Fibroblast of pulmonary artery (primary cell): ENCODE measurements around the gene DEFB129.

Experiments used
- DNase-seq: peaks from one replicate; pipeline ENCODE4 v3.0.0-alpha.2; 2010; ENCODE audit warnings: low read depth
- H3K4me3 ChIP-seq: replicated peaks from 2 replicates; pipeline ENCODE4 v1.5.1; 2011; ENCODE audit warnings: low read depth, mild to moderate bottlenecking, control low read depth, low read length, moderate library complexity
- TF ChIP-seq, protein P1 (sequence below): IDR thresholded peaks from 2 replicates; pipeline ENCODE4 v1.5.1; 2011; ENCODE audit warnings: mild to moderate bottlenecking, control low read depth, low read length, inconsistent platforms; ENCODE audit errors: missing control alignments

The DEFB129 gene

DNA sequence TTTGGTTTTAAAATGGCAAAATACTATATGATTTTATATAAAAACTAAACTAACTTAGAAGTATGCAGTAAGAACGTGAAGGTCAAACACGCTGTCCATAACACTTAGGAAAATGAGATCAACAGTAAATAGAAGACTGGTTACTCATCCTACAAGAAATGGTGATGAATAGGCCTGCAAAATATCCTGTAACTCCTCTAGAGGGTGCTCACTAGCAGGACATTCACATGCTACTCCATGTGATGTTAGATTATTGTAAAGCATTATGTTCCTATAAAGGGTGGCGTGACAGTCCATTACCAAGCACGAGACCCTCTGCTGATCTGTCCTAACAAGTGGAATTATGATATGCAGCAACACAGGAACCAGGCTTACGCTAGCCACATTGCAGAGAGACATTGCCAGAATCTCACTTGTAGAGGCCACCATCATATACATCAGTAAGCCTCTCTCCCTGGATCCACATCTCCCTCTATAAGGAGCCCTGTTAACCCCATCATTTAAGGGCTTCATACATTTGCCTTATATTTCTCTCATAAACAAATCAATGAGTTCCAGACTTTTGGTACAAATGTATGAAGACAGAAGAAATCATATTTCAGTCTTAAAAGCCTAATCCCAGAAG lies 18.0 kb upstream of the DEFB129 start:
- H3K4me3 ChIP-seq: no peak overlapping the region
- TF ChIP-seq, protein P1, sequence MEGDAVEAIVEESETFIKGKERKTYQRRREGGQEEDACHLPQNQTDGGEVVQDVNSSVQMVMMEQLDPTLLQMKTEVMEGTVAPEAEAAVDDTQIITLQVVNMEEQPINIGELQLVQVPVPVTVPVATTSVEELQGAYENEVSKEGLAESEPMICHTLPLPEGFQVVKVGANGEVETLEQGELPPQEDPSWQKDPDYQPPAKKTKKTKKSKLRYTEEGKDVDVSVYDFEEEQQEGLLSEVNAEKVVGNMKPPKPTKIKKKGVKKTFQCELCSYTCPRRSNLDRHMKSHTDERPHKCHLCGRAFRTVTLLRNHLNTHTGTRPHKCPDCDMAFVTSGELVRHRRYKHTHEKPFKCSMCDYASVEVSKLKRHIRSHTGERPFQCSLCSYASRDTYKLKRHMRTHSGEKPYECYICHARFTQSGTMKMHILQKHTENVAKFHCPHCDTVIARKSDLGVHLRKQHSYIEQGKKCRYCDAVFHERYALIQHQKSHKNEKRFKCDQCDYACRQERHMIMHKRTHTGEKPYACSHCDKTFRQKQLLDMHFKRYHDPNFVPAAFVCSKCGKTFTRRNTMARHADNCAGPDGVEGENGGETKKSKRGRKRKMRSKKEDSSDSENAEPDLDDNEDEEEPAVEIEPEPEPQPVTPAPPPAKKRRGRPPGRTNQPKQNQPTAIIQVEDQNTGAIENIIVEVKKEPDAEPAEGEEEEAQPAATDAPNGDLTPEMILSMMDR: peak; percentile 78
- peak; percentile 83 for DNase-seq

DNA sequence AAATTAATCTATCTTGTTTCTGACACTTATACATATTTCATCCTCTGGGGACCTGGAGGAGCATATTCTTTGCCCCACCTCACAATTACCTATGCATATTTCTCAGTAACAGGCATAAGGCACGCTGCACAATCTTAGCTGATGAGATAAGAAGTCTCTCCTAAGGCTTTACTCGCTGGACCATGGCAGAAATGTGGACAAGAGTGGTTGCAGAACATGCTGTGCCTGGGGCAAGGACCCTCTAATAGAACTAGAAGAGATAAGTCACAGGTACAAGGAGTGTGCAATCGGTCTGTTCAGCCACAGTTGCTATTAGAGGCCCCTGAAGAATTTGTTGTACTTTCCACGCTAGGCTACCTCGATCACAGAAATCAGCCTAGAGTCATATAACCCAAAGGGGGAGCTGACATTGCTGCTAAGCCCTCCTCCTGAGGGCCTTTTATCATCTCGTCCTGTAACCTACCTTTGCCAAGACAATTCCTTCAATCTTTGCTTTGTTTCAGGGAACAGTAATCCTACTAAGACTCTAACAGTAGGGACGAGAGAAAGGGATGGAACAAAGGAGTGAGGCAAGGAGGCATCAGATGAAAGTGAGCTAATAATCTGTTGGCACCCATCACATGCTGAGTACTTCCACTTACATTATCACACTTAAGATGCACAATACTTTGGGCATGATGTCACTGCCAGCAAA lies 16.1 kb upstream of the DEFB129 start:
- no peak for DNase-seq

DNA sequence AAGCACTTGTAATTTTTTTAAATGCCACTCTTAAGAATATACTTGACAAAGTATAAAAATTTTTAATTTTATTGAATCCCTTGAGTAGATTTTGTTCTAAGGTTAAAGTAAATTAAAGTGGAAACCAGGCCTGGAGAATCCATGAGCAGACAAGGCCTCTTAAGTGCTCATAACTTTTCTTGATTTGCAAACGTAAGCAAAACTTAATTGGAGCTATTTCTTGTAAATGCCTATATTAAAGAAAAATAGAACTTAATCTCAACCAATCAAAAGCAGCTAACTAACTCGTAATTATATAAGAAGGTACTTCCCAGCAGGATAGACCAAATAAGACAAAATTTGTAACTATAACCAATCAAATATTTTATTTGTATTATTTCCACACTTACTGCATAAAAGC lies 12.7 kb upstream of the DEFB129 start:
- H3K4me3 ChIP-seq: no peak overlapping the region
- no peak for DNase-seq
- TF ChIP-seq, protein P1: no peak

More for the DNA sequence above, 16.1 kb upstream of the DEFB129 start:
- no peak overlapping the region for H3K4me3 ChIP-seq
- TF ChIP-seq, protein P1: no peak

DNA sequence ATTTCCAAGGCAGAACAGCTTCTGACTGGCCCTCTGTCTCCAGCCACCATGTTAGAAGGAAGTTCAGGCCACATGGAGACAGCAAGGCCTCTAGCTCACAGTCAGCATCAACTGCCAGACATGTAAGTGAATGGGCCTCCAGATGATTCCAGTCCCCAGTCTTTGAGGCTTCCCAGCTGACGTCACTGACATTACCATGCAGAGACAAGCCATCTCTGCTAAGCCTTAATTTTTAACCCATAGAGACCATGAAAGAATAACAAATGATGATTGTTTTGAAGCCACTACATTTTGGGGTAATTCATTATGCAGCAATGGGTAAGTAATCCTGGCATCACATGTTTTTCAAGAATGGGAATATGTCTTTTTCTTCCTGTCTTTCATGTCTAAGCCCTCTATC lies 11.3 kb upstream of the DEFB129 start:
- DNase-seq: no peak
- H3K4me3 ChIP-seq: no peak overlapping the region
- TF ChIP-seq, protein P1: no peak

DNA sequence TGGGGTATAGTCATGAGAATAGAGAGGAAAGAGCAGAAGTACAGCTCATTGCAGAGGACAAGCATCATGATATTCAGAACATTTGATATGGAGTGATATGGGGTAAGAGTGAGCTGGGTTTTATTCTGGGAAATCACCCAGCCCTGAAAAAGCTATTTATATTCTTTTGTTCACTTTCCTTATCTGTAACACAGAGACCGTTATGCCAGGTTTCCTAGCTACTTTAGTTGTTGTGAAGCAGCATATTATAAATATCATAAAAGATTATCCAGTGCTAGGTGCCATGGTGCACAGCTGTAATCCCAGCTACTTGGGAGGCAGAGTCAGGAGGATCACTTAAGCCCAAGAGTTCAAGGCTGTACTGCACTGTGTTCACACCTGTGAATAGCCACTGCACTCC lies 9.8 kb upstream of the DEFB129 start:
- H3K4me3 ChIP-seq: no peak overlapping the region
- no peak for DNase-seq
- TF ChIP-seq, protein P1: no peak

DNA sequence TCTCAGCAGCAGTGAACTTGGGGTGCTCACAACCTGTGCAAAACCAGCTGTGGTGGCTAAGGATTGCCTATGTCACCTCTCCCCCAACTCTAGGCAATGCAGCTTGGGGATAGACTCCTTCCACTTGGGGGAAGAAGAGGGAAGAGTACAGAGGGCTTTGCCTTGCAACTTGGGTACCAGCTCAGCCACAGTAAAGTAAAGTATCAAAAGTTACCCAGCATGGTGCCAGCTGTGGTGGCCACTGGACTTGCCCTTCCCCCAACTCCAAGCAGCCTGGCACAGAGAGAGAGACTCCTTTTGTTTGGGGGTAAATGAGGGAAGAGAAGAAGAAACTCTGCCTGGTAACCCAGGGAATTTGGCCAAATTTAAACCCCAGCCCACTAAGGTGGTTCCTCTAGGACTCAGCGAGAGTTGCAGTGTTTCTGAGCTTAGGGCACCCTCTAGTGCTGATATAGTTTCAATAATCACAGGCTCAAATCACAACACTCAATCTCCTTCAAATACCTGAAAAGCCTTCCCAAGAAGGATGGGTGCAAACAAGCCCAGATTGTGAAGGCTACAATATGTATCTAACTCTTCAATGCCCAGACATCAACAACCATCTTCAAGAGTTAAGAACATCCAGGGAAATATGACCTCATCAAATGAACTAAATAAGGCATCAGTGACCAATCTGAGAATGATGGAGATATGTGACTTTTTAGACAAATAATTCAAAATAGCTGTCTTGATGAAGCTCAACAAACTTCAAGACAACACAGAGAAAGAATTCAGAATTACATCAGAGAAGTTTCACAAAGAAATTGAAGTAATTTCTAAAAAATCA lies 7.6 kb upstream of the DEFB129 start:
- TF ChIP-seq, protein P1: peak; percentile 22
- peak; percentile 21 for DNase-seq
- no peak overlapping the region for H3K4me3 ChIP-seq
